HG03159 (cell line): ENCODE measurements around the gene TIGD6.
A peak's percentile ranks its signal among the peaks of the same experiment; 100 is the strongest.

Experiments used
- ATAC-seq: cut with Tn5 transposase; IDR thresholded peaks from one replicate; pipeline ENCODE4 v1.9.1; 2021; ENCODE audit warnings: mild to moderate bottlenecking, moderate library complexity; ENCODE audit not compliant: unreplicated experiment

Gene TIGD6

DNA sequence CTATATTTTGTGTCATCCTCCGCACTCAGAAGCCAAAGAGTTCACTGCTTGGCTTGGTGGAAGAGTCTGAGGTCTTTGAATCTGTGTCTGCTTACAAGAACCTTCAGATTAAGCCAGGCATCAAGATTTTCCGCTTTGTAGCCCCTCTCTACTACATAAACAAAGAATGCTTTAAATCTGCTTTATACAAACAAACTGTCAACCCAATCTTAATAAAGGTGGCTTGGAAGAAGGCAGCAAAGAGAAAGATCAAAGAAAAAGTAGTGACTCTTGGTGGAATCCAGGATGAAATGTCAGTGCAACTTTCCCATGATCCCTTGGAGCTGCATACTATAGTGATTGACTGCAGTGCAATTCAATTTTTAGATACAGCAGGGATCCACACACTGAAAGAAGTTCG lies 19.2 kb downstream of the TIGD6 start:
- no peak for ATAC-seq

- no peak for ATAC-seq
These were observed 20.6 kb downstream of the TIGD6 start for GRCh38 chr5:149979896-149980295.

GRCh38 chr5:149975409-149975808 lies 25.0 kb downstream of the TIGD6 start:
- ATAC-seq: no peak

DNA sequence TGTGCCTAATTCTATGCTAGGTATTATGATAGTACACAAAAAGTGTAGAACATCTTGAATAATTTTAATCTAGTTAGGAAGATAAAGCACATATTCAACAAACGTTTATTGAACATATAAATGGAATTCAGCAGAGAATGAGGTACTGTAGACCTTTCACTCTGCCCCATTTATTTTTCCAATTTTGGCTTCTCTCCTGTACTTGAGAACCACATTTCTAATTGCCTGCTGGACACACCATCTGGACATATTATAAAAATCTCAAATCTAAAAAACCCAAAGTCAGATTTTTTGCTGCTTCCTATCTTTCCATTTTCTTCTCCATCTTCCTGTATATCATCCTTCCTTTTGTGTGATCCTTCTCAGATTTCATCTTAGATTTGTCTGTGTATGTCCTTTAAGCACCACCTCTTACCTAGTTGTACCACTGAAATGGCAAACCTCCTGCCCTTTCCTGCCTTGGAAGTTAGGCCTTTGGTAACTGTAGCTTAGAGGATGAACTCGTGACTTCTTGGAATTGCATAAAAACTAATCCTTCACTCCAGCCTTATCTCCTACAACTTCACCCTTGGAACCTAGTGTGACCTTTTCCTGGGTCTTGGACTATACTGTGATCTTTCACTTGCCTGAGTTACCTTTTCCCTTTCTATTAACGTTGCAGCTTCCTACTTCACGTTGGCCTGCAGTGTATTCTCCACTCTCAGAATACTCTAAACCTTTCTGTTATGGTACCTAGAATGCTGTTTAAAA lies 31.1 kb downstream of the TIGD6 start:
- no peak for ATAC-seq

GRCh38 chr5:149966946-149967345 lies 33.5 kb downstream of the TIGD6 start:
- ATAC-seq: no peak

DNA sequence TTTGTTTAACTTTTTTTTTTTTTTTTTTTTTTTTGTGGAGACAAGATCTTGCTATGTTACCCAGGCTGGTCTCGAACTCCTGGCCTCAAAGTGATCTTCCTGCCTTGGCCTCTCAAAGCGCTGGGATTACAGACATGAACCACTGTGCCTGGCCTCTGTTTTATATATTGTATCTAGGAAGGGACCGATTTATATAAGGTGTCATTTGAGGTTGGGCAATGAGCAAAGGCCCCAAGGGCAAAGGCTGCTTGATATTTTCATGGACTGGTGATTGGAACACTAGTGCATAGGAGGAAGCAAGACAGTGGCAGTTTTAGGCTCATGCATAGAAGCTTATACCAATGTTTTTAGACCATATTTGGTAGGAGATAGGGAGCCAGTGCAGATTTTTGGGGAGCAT lies 36.7 kb downstream of the TIGD6 start:
- ATAC-seq: no peak

DNA sequence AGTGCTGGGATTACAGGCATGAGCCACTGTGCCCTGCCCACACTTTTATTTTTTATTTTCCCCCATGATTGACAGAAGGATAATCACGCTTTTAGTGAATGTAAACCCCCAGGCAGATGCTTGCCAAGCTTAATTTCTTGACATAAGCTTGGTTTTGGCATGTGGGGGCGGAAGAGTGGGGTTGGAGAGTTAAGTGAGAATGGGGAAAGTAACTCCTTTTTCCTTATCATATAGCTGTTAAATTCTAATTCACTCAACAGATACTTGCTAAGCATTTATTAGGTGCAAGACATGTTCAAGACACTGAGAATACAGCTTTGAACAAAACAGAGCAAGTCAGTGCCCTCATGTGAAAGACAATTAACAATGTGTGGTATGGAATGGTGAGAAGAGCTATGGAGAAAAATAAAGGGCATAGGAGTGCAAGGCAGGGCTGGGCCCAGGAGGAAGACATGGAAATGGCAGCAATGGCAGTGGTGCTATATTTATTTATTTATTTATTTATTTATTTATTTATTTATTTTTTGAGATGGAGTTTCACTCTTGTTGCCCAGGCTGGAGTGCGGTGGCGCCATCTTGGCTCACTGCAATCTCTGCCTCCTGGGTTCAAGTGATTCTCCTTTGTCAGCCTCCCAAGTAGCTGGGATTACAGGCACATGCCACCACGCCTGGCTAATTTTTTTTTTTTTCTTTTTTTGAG lies 37.7 kb downstream of the TIGD6 start:
- ATAC-seq: no peak

DNA sequence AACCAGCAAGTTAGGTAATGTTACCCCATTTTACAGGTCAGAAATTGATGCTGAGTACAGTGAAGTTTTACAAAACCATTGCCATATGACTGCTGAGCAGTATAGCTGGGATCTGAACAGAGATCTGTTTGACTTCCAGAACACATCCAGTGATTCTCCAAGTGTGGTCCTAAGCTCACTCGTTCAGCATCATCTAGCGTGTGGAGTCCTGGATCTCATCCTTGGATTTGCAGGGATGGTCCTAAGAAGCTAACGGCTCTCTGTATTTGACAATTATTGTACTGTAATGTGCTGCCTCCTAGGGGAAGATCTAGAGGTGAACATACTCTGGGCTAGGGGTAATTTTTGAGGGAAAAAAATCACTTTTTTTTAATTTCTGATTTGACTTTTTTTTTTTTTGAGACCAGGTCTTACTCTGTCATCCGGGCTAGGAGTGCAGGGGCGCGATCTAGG lies 38.5 kb downstream of the TIGD6 start:
- ATAC-seq: no peak

GRCh38 chr5:149961186-149961685 lies 39.2 kb downstream of the TIGD6 start:
- ATAC-seq: no peak

DNA sequence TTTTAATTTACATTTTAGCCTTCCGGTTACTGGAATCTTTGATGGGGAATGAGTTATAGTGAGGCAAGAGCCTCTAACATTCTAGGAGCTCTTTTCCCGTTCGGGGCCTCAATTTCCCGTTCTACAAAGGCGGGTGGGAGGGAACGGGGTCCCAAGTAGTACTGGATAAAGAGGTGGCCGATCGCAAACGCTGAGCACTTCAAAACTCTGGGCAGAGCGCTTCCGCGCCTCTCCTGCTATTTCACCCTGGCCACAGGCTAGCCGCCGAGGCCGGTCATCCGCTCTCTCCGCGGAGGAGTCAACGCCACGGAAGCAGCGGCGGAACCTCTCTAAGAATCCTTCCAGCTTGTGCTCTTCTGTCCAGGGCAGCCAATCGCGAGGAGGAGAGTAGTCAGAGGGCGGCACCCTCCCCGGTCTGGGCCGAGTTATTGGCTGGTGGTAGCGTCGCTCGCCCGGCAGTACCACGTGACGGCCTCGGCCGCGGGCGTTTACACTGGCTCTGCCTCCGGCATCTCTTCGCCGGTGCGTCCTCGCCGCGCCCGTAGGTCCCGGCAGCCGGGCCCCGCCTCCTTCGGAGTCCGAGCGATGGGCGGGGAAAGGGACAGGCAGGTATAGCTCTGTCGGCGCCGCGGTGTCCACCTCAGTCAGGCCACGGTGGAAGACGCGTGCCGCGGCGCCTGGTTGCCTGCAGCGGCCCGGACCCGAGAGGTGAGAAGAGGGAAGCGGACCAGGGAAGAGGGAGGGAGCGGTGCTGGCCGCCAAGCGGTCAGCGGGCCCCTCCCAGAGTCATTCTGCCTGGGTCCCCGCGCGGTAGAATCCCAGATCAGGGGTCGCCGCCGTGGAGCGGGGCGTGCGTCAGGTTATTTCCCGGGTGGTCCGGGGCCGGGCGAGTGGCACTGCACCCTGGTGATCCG lies 39.9 kb downstream of the TIGD6 start, which contains the start of gene SLC26A2:
Gene SLC26A2, plus strand, starts transcription at position 487 of the 914 bp plus-strand sequence. CDS start 16,895 bp downstream, outside the sequence.
- peak; percentile 99 for ATAC-seq

- ATAC-seq: no peak
These were observed 40.8 kb downstream of the TIGD6 start for GRCh38 chr5:149959406-149960236.

GRCh38 chr5:149957855-149958254 lies 42.6 kb downstream of the TIGD6 start:
- no peak for ATAC-seq

DNA sequence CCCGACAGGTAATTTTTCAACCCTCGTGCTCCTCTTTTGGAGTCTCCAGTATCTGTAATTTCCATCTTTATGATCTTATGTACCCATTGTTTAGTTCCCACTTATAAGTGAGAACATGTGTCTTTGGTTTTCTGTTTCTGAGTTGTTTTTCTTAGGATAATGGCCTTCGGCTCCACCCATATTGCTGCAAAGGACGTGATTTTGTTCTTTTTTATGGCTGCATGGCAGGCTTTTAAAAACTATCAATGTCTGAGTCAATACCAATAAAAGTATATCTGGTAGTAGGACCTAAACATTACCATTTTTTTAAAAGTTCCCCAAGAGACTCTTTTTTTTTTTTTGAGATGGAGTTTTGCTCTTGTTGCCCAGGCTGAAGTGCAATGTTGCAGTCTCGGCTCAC lies 43.8 kb downstream of the TIGD6 start:
- ATAC-seq: no peak

DNA sequence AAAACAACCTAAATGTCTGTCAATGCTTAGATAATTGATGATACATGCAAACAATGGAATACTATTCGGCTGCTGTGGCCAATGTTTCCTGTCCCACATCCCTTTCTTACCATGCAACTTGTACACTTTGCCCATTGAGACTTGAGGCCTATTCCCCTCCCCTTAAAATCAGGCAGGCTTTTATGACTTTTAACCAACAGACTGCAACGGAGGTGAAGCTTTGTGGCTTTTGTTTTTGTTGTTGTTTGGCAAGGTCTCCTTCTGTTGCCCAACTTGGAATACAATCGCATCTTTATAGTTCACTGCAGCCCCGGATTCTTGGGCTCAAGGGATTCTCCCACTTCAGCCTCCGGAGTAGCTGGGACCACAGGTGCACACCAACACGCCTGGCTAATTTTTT lies 45.7 kb downstream of the TIGD6 start:
- no peak for ATAC-seq

DNA sequence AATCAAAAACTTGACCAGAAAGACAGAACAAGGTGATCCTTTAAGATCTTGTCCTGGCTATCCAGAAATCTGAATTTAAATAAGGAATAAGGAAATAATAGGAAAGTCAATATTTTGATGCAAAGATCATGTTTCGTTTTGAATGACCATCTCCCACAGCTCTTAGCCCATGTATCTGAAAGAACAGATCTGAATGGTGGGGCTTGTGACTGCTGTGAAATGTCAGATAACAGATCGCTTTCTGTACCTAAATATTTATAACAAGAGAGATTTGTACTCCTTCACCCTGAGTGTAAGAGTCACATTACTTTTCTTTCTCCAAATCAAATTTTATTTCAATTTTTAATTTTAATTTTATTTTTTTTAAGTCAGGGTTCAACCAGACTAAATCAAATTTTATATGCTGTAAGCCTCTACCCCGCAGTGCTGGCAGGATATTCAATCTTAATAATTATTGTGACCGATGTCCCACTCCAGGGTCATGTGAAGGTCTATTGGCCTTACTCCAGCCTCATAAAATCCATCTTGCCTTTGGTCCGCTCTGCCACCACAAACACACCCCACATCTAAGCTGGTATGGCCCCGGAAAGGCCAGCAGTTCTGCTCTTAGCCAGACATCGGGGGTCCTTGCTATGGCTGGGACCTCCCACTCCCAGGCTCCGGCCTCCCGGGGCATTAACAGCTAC lies 46.9 kb downstream of the TIGD6 start:
- ATAC-seq: no peak

DNA sequence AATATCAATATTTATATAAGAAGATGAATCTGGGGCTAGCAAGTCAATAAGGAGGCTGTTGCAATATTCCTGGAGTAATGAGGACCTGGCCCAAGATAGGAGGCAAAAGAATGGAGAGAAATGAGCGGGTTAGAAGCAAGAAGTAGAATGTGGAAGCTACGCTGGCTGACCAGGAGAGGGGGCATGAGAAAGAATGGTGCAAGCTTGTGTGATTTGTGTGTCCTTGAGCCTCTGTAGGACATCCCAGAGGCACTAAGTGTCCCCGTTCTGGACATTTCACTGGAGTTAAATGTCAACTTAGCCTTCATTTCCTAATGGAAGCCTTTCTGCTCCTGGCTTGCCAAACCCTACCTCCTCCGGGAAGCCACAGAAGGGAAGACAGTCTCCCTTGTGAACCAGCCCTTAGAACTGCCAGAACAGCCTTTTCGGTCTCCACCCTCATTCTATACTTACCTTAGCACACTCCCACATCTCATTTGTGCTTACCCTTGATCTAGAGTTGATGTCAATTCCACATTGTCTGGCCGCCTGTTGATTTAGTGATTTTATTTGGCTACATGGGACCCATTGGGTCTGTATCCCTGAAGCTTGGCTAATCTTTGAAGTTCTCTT lies 49.2 kb downstream of the TIGD6 start:
- ATAC-seq: no peak

DNA sequence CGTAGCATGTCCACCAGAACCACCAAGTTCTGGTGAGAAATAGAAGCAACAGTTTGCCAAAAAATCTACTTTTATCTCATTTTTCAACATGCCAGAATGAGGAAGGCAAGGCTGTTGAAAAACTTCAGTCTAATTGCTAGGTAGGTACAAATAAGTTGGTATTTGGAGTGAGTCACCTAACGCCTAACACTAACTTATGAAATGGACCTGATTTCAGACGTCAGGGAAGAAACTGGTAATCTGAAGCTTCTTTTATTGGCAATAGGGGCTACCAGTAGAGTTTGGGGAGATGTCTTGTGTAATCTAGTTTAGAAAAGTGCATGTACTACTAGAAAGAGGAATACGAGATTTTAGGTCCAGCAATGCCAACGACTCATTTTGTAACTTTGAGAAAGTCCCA lies 51.5 kb downstream of the TIGD6 start:
- ATAC-seq: no peak

DNA sequence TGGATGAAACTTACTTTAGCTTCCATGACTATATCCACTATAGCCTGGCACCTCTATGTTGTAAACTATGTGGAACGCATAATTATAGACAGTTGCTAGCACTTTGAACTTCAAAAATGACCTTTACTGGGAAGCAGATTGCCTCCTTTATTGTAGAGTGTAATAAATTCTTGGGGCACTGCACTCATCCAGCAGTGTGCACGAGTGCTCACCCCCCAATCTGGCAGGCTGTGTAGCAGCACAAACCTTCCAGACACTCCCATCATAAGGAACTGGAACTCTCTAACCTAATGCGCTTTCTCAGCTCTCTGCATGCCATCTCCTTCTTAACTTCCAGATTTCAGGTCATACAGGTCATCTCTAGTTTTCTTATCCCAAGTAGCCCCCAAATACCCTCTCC lies 54.3 kb downstream of the TIGD6 start:
- ATAC-seq: no peak

GRCh38 chr5:149944666-149945065 lies 55.8 kb downstream of the TIGD6 start, which contains the start of gene PDE6A:
TSS of gene PDE6A (minus strand) at chr5:149944793. CDS start at chr5:149944673, 120 bp downstream.
- ATAC-seq: no peak
